K562 (cell line): ENCODE measurements around the gene RUNX1. TPM values are rescaled to one million over a fixed set of nuclear protein-coding genes. Genes with fewer than 3 reads are reported as not detected.

Experiments used
- ATAC-seq: fragments of 200-7000 bp; cut with Tn5 transposase; 3 replicates; pipeline ENCODE4 v1.9.1; 2020; ENCODE audit warnings: moderate library complexity
- BruUV-seq: library from RNA; stranded (reverse); fragments of 400-500 nt; replicated peaks from 2 replicates; lab custom pipeline; 2021; lab: Mats Ljungman, UMichigan
- CTCF ChIA-PET: fragments of 300-600 bp; formaldehyde crosslinking; extraction: SDS; loops from one replicate; lab custom pipeline; 2021; ENCODE audit warnings: low intra/inter-chr PET ratio; lab: Yijun Ruan, JAX
- POLR2A ChIA-PET: fragments of 300-600, 350-650 bp; sonication (Branson Sonifier 250); formaldehyde crosslinking; extraction: SDS; loops from one replicate; lab custom pipeline; 2021; ENCODE audit warnings: antibody characterized with exemption, inconsistent platforms; lab: Yijun Ruan, JAX
- DNase-seq, 4 experiments: peaks; one replicate each; pipeline versions ENCODE4 v3.0.0 to v3.0.0-alpha.2; 2011 to 2018; ENCODE audit warnings: low spot score in 3 of 4, mixed read lengths in 3 of 4; ENCODE audit errors: extremely low read depth in 1 of 4
- FAIRE-seq: peaks from 2 replicates; lab custom pipeline; 2011; peaks lifted over from hg19 to GRCh38; lab: Jason Lieb, UNC
- H2AFZ ChIP-seq: 2 replicates; pipeline ENCODE4 v1.6.0; 2011; ENCODE audit warnings: low read depth, low read length, control low read depth, inconsistent platforms
- H3K27ac ChIP-seq: fragments of 200-600 bp; 3 replicates; pipeline ENCODE4 v1.8.0; 2011; ENCODE audit warnings: low read depth, mild to moderate bottlenecking, control low read depth, inconsistent platforms, low read length, moderate library complexity, mixed read lengths; ENCODE audit errors: extremely low read depth
- H3K27me3 ChIP-seq, 2 experiments: fragments of 300-600 bp in 1 of 2; 2 replicates in 1 of 2; 3 replicates in 1 of 2; pipeline versions ENCODE4 v1.6.0 to v1.8.0; 2011; ENCODE audit warnings: inconsistent platforms in 2 of 2, low read length in 2 of 2, mild to moderate bottlenecking in 1 of 2, mixed read lengths in 1 of 2, moderate library complexity in 1 of 2; ENCODE audit not compliant: control insufficient read depth in 2 of 2, insufficient read depth in 2 of 2
- H3K36me3 ChIP-seq: fragments of 300-600 bp; 3 replicates; pipeline ENCODE4 v1.8.0; 2011; ENCODE audit warnings: mild to moderate bottlenecking, low read length, inconsistent platforms; ENCODE audit not compliant: control insufficient read depth, insufficient read depth
- H3K4me1 ChIP-seq, 2 experiments: fragments of 200-600 bp in 1 of 2; replicated peaks in 1 of 2; 2 replicates in 1 of 2; 3 replicates in 1 of 2; pipeline versions ENCODE4 v1.5.1 to v1.8.0; 2011; ENCODE audit warnings: inconsistent platforms in 2 of 2, low read length in 2 of 2, mild to moderate bottlenecking in 1 of 2, mixed read lengths in 1 of 2, moderate library complexity in 1 of 2; ENCODE audit not compliant: control insufficient read depth in 2 of 2, insufficient read depth in 2 of 2
- H3K4me2 ChIP-seq: 2 replicates; pipeline ENCODE4 v1.6.1; 2011; ENCODE audit warnings: low read length, control low read depth, inconsistent platforms, mixed read lengths; ENCODE audit not compliant: insufficient read depth
- H3K4me3 ChIP-seq: fragments of 200-600 bp; sonication (generic), shearing (Covaris generic); 2 replicates; pipeline ENCODE4 v1.5.1; 2016; ENCODE audit warnings: control low read depth, inconsistent platforms
- H3K79me2 ChIP-seq: fragments of 200-600 bp; 3 replicates; pipeline ENCODE4 v1.8.0; 2011; ENCODE audit warnings: low read length, inconsistent platforms; ENCODE audit not compliant: control insufficient read depth, insufficient read depth
- H3K9ac ChIP-seq, 2 experiments: 2 replicates each; pipeline versions ENCODE4 v1.6.0 to v1.6.1; 2011; ENCODE audit warnings: low read depth in 2 of 2, low read length in 2 of 2, control low read depth in 1 of 2, inconsistent platforms in 1 of 2, mild to moderate bottlenecking in 1 of 2, mixed read lengths in 1 of 2; ENCODE audit not compliant: insufficient read depth in 1 of 2
- H3K9me1 ChIP-seq: one replicate; pipeline ENCODE4 v1.6.0; 2011; ENCODE audit warnings: inconsistent platforms, mild to moderate bottlenecking, low read length, moderate library complexity; ENCODE audit not compliant: control insufficient read depth, insufficient read depth
- H3K9me3 ChIP-seq: replicated peaks from 2 replicates; pipeline ENCODE4 v1.5.1; 2011; ENCODE audit warnings: low read depth, low read length, inconsistent platforms; ENCODE audit not compliant: control insufficient read depth, insufficient read depth
- H4K20me1 ChIP-seq: replicated peaks from 2 replicates; pipeline ENCODE4 v1.6.1; 2011; ENCODE audit warnings: low read length, inconsistent platforms, mixed read lengths; ENCODE audit not compliant: control insufficient read depth, insufficient read depth
- POLR2AphosphoS5 ChIP-seq: IDR thresholded peaks from 2 replicates; pipeline ENCODE4 v1.6.1; 2011; ENCODE audit warnings: mild to moderate bottlenecking, low read depth, low read length, moderate library complexity; ENCODE audit not compliant: control insufficient read depth, insufficient read depth
- RBFOX2 ChIP-seq: fragments of 200-400 bp; formaldehyde crosslinking; IDR thresholded peaks from 2 replicates; pipeline ENCODE4 v1.6.1; 2017; ENCODE audit warnings: low read depth, mild to moderate bottlenecking, low read length, moderate library complexity
- ZNF707 ChIP-seq: fragments of 250-450 bp; sonication (Bioruptor Pico); conservative IDR thresholded peaks from 2 replicates; pipeline ENCODE4 v1.8.0; 2022; ENCODE audit warnings: inconsistent platforms, mild to moderate bottlenecking, moderate library complexity
- WGBS: fragments of 100-300 bp; shearing (Covaris generic); methylation state at CpG from one replicate; pipeline ENCODE4 v1.1.6; 2016; ENCODE audit warnings: low coverage, mixed read lengths; ENCODE audit not compliant: insufficient coverage; ENCODE audit errors: missing lambda C conversion rate; 5-methylcytosine and 5-hydroxymethylcytosine counted together
- in situ Hi-C: fragments of 300-500 bp; cut with MboI; formaldehyde crosslinking; loops from 4 replicates; pipeline ENCODE4 v1.15.0; 2018; ENCODE audit warnings: inconsistent platforms, mixed read lengths
- intact Hi-C: fragments of 100-400 bp; cut with micrococcal nuclease; formaldehyde crosslinking; loops from 2 replicates; pipeline ENCODE4 v1.14.2; 2022
- polyA plus RNA-seq, 8 experiments: library from polyadenylated mRNA; depleted of rRNA in 4 of 8; stranded (reverse) in 5 of 8; unstranded in 3 of 8; fragments of >200 nt; fragmentation: Nextera tagmentation in 2 of 8; fragmentation: Illumina TruSeq in 1 of 8; extraction: Ambion mirVana in 2 of 8; extraction: Trizol in 1 of 8; gene quantifications; 2 replicates each; pipeline versions ENCODE4 v1.2.1 to v1.2.3, GENCODE V29; 2011 to 2014; ENCODE audit warnings: inconsistent platforms in 1 of 8, missing spikeins in 1 of 8
- total RNA-seq, 7 experiments: library from RNA; depleted of rRNA in 6 of 7; stranded (reverse); fragments of >200 nt in 6 of 7; fragmentation: Illumina TruSeq in 2 of 7; extraction: Trizol in 2 of 7; gene quantifications; 2 replicates each; pipeline versions ENCODE4 v1.2.1 to v1.2.3, GENCODE V29; 2011 to 2021; ENCODE audit warnings: low replicate concordance in 1 of 7

RUNX1 gene
- total and polyA plus RNA-seq, 9 of the 15 experiments (the other 6 are each of a cell fraction or from before 2014, with no cell fraction given): 2.2 to 68.6 (median 17.8) TPM

- TF ChIP-seq POLR2AphosphoS5: no peak
These were observed 167.2 kb downstream of the RUNX1 start (continued) for GRCh38 chr21:34881839-34882371.

GRCh38 chr21:34881421-34881820, 167.7 kb downstream of the RUNX1 start:
- peaks cover 15% of the 10 kb centered on the region for H4K20me1 ChIP-seq
- no peak overlapping the region for H3K4me3 ChIP-seq
- H3K4me2 ChIP-seq: 0 out of 2 replicates have a peak overlapping the region, but pooled peaks have one; percentile 69
- CTCF ChIA-PET: no interaction called here
- H3K4me1 ChIP-seq: peaks cover under 1 to 42% of the 10 kb centered on the region in 2 experiments
- H3K36me3 ChIP-seq: peaks cover 74% of the 10 kb centered on the region
- TF ChIP-seq ZNF707 (CRISPR knock-in tag) (no peak), RBFOX2 (0 out of 2 replicates have a peak, but pooled peaks have one; percentile 42)
- intact Hi-C loops: no loop called here
- no TSS peak for BruUV-seq
- ATAC-seq: no peak
- H3K27ac ChIP-seq: no peak overlapping the region
- 69% methylated on average over 3 of the region's 3 CpGs for WGBS
- H3K27me3 ChIP-seq: no peaks in the 10 kb centered on the region
- POLR2A ChIA-PET: interaction anchor here (1.5 kb wide), 1 partner anchor 8 kb away, joined by 5 read pairs; no protein-coding TSS in a partner anchor
- no peak for DNase-seq
- in situ Hi-C loops: no loop called here
- no peaks in the 10 kb centered on the region for H3K9me3 ChIP-seq
- no peak for FAIRE-seq
- peaks cover 94% of the 10 kb centered on the region for H3K79me2 ChIP-seq
- H2AFZ ChIP-seq: no peak overlapping the region
- no peaks in the 10 kb centered on the region for H3K9me1 ChIP-seq
- H3K9ac ChIP-seq: 0 out of 4 replicates have a peak overlapping the region, but pooled peaks of 1 of the 2 experiments have one; percentile 1
